SU-DHL-6 (cell line): ENCODE results near the gene IKZF5.

Experiments
- CTCF ChIP-seq: fragments of 200-600 bp; sonication (generic); IDR thresholded peaks from one replicate; pipeline ENCODE4 v1.5.1; 2017; ENCODE audit warnings: antibody characterized with exemption, mild to moderate bottlenecking, low read length, moderate library complexity; ENCODE audit not compliant: insufficient read depth, poor library complexity, severe bottlenecking
- EZH2phosphoT487 ChIP-seq: fragments of 200-600 bp; sonication (generic), shearing (Covaris generic); conservative IDR thresholded peaks from 2 replicates; pipeline ENCODE4 v1.6.1; 2018; ENCODE audit warnings: mild to moderate bottlenecking, antibody characterized with exemption, low read length, moderate library complexity, mixed read lengths

DNA sequence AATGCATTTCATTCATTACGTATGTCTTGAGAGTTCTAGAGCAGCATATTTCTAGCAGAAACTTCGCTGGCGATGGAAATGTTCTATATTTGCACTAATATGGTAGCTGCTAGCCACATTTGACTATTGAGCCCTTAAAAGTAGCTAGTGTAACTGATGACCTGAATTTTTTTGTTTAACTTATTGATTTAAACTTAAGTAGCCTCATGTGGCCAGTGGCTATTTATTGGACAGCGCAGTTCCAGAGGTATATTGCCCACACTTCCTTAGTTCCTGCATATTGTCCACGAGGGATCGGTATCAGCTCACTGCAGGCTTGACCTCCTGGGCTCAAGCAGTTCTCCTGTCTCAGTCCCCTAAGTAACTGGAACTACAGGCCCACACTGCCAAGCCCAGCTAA, 24.7 kb downstream of the IKZF5 start:
- TF ChIP-seq CTCF (no peak), EZH2phosphoT487 (no peak)
